ENCODE measurements around the gene VGLL4. TPM values are rescaled to one million over a fixed set of nuclear protein-coding genes. Genes with fewer than 3 reads are reported as not detected.
"Not testable (repeated sequence)": the region's sequence is repeated elsewhere in the genome, so short reads cannot be mapped to it uniquely, and the experiment has no call there.

The VGLL4 gene
- polyA plus RNA-seq, 1 donor, result 50.7 TPM

DNA sequence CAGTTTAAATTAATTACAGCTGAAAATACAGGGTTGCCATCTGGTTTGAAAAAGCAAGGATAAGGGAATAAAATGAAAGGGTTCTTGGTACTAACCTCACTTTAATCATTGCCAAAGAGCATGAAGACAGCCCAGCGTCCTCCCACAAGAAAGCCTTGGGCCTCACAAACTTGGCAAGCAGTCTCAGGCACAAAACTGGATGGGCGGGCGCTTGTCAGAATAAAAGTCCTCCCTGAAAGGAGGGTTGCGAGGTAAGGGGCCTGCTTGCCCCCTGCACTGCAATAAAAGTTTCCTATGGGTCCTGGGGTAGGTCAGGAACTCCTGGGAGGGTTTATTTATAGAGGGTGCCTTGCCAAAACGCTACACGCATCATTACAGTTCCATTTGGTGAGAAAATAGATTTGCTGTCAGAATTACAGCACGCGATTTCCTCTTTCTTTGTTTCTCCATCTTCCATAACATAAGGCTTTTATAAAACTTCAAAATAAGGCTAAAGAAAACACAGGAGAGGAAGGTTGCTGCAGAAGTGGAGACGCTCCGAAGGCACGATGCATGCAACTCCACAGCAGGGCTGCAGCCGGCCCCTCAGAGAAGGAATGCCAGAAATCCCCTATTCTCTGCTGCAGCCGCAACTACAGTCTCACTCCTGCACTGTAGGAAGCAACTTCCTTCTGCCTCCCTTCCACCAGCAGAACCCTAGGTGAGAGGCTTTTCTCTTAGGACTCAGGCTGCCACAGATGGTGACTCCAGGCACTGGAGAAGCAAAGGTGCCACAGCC lies 61.3 kb downstream of the VGLL4 start:
- DNase-seq, result peak; percentile 90

GRCh38 chr3:11581237-11582190 lies 62.2 kb downstream of the VGLL4 start:
- no peak for DNase-seq

GRCh38 chr3:11580645-11581044 lies 63.1 kb downstream of the VGLL4 start:
- no peak for DNase-seq

GRCh38 chr3:11578169-11578568 lies 65.5 kb downstream of the VGLL4 start:
- DNase-seq, result no peak

- DNase-seq, result no peak
These were observed 67.3 kb downstream of the VGLL4 start for GRCh38 chr3:11576453-11576852.

DNA sequence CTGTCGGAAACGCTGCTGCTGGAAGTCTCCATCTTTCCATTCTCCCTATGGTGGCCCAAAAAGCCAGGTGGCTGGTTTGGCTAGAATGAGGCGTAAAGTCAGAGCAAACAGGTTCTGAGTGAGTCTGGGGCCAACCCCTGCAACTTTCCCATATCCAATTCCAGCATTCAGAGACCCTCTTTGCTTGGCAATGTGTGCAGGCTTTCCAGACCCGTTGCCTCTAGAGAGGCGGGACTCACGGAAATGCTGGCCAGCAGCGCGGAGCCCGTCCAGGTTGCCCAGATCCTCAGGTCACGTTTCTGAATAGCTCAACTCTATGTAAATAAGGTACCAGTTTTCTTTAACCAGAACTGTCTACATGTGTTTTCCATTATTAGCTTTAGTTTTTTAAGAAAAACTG lies 68.0 kb downstream of the VGLL4 start:
- no peak for DNase-seq

- DNase-seq, result no peak
These were observed 68.6 kb downstream of the VGLL4 start for GRCh38 chr3:11574981-11575669.

DNA sequence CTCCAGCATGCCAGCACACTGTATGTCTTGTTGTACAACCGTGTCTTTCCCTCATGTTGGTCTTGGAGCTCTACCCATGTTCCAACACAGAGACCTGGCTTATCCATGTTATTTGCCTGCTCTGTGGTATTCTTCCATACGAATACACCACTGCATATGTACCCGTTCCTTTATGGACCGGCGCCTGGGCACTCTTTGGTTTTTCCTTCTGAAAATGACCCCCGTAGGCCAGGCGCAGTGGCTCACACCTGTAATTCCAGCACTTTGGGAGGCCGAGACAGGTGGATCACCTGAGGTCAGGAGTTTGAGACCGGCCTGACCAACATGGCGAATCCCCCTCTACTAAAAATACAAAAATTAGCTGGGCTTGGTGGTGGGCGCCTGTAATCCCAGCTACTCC lies 71.1 kb downstream of the VGLL4 start:
- not testable (repeated sequence) for DNase-seq

GRCh38 chr3:11570789-11571495 lies 72.8 kb downstream of the VGLL4 start:
- no peak for DNase-seq

- no peak for DNase-seq
These were observed 73.5 kb downstream of the VGLL4 start for GRCh38 chr3:11570251-11570650.

- no peak for DNase-seq
These were observed 74.5 kb downstream of the VGLL4 start for GRCh38 chr3:11569156-11569741.

GRCh38 chr3:11568503-11569155 lies 75.1 kb downstream of the VGLL4 start:
- DNase-seq, result no peak

- no peak for DNase-seq
These were observed 75.9 kb downstream of the VGLL4 start for GRCh38 chr3:11567516-11568467.

GRCh38 chr3:11566916-11567315 lies 76.8 kb downstream of the VGLL4 start:
- DNase-seq, result no peak

DNA sequence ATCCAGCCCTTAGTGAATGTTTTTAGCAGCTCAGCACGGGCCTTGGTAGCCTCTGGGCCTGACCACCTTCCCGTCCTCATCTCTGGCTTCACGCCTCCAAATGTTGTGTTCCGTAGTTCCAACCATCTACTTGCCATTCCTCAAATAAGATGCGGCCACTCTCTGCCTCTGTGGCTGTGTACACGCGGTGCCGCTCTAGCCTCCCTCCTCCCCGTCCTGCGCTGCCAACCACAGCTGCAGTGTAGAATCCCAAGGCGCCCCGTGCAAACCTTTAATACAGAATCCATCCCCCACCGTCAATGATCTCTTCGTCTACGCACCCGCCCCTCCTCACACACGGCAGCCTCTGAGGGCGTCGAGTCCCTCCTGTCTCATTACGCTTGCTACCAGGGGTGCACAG lies 77.2 kb downstream of the VGLL4 start:
- no peak for DNase-seq

DNA sequence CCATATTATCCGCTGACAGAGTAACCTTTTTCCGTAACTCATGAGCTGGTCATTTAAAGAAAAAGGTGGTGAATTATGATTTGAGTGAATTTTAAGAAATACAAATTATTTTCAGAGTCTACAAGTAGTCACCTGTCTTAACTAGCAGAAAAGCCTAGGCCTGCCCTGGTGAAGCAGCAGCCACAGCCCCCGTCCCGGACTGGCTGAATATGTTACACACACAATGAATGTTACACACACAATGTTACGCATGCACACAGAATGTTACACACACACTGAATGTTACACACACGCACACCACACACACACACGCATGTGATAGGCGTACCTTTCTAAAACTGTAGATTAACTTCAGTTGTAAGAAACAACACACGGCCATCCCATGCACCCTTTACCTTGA lies 77.8 kb downstream of the VGLL4 start:
- no peak for DNase-seq

DNA sequence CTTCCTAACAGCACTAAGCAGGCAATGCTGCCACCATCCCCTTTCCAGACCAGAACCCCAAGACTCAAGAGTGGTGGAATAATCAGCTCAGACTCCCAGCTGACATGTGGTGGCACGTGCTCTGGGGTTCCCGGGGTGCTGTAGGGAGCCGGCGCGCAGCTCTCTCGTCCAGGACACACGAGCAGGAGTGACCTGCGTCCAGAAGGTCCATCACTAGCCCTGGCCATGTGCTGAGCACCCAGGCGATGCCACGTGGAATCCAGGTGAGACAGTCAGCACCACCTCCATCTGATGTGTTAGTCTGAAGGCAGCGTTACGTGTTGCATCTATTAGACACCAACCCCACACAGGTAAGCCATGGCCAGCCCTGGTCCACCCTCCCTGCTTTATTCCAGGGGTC lies 78.2 kb downstream of the VGLL4 start:
- no peak for DNase-seq

DNA sequence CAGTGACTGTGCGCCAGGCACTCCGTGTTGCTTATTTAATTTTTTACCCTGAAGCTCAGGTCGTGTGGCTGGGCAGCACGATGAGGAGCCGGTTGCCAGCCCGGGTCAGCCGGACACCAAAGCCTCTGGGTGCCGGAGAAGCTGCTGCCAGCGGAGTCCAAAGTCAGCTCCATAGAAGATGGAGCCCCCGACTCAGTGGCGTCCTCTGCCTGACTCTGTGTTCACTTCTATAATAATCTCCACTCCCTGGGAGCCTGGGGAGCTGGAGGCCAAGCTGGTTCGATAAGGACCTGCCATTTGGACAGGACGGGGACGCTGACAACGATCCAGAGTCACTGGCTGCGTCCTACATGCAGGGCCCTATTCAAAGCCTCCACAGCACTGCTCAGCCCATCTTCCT lies 78.6 kb downstream of the VGLL4 start:
- DNase-seq, result no peak

DNA sequence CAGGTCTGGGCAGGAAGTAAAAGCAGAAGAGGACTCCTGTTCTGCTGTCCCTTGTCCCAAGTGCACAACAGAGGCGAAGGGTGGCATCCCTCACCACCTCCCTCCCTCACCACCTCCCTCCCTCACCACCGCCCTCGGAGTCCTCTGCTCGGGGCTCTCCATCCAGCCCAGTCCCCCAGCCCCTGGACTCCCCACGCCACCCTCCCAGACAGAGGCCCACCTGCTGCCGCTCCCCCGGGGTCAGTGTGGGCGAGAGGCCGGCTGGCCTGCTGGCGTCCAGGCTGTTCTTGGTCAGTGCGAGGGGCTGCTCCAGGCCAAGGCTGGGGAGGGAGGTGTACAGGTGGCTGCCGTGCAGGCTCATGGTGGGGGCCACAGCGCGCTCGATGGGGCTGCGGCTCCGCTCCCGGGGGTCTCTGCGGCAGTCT lies 79.1 kb downstream of the VGLL4 start:
- DNase-seq, result no peak

GRCh38 chr3:11563865-11564185 lies 79.9 kb downstream of the VGLL4 start:
- no peak for DNase-seq

All from hindlimb muscle (tissue), 1 donor.